CD14-positive monocyte (primary cell): ENCODE results near the gene RAPGEF2. TPM values are rescaled to one million over a fixed set of nuclear protein-coding genes. Genes with fewer than 3 reads are reported as not detected.

ENCODE experiments used
- DNase-seq, 3 donors: peaks; one replicate each; pipeline ENCODE4 v3.0.0-alpha.2; 2011 to 2022
- H2AFZ ChIP-seq: 2 replicates; pipeline ENCODE4 v1.6.0; 2012; ENCODE audit warnings: mild to moderate bottlenecking, low read depth, low read length, inconsistent platforms; ENCODE audit not compliant: insufficient read depth, poor library complexity, severe bottlenecking
- H3K27ac ChIP-seq, 2 donors: 1 replicate in 1 of 2; 2 replicates in 1 of 2; pipeline ENCODE4 v1.5.1; 2012 to 2013; ENCODE audit warnings: low read length in 2 of 2, control low read depth in 1 of 2, inconsistent platforms in 1 of 2, low read depth in 1 of 2, mild to moderate bottlenecking in 1 of 2
- H3K27me3 ChIP-seq, 2 donors: one replicate each; pipeline versions ENCODE4 v1.6.0 to v1.6.1; 2011 to 2013; ENCODE audit warnings: low read length in 2 of 2; ENCODE audit not compliant: control insufficient read depth in 2 of 2, insufficient read depth in 2 of 2
- H3K36me3 ChIP-seq, 2 donors: replicated peaks in 1 of 2; 1 replicate in 1 of 2; 2 replicates in 1 of 2; pipeline versions ENCODE4 v1.5.1 to v1.6.1; 2012 to 2013; ENCODE audit warnings: low read length in 2 of 2, control low read depth in 1 of 2, inconsistent platforms in 1 of 2, mild to moderate bottlenecking in 1 of 2; ENCODE audit not compliant: insufficient read depth in 2 of 2, control insufficient read depth in 1 of 2
- H3K4me1 ChIP-seq, 2 donors: 1 replicate in 1 of 2; 2 replicates in 1 of 2; pipeline versions ENCODE4 v1.5.1 to v1.6.1; 2012 to 2013; ENCODE audit warnings: low read length in 2 of 2, control low read depth in 1 of 2, inconsistent platforms in 1 of 2, mild to moderate bottlenecking in 1 of 2, moderate library complexity in 1 of 2; ENCODE audit not compliant: insufficient read depth in 2 of 2, control insufficient read depth in 1 of 2
- H3K4me2 ChIP-seq: replicated peaks from 2 replicates; pipeline ENCODE3; 2012; ENCODE audit warnings: low read length, moderate library complexity, mild to moderate bottlenecking; ENCODE audit not compliant: poor library complexity, severe bottlenecking; ENCODE audit errors: extremely low read depth
- H3K4me3 ChIP-seq, 3 experiments: fragments of 200-600 bp in 1 of 3; sonication (generic) in 1 of 3; replicated peaks in 1 of 3; 1 replicate in 2 of 3; 2 replicates in 1 of 3; pipeline ENCODE4 v1.5.1; 2011 to 2013; ENCODE audit warnings: low read length in 3 of 3, mild to moderate bottlenecking in 3 of 3, control low read depth in 2 of 3, low read depth in 2 of 3, inconsistent platforms in 1 of 3, moderate library complexity in 1 of 3
- H3K79me2 ChIP-seq: 2 replicates; pipeline ENCODE4 v1.6.0; 2012; ENCODE audit warnings: mild to moderate bottlenecking, control low read depth, inconsistent platforms, low read length, moderate library complexity; ENCODE audit not compliant: insufficient read depth
- H3K9ac ChIP-seq: 2 replicates; pipeline ENCODE4 v1.6.0; 2017; ENCODE audit warnings: low read length, mild to moderate bottlenecking; ENCODE audit not compliant: insufficient read depth, poor library complexity, severe bottlenecking
- H3K9me3 ChIP-seq, 2 donors: replicated peaks in 1 of 2; 1 replicate in 1 of 2; 2 replicates in 1 of 2; pipeline versions ENCODE4 v1.5.1 to v1.6.1; 2012 to 2013; ENCODE audit warnings: low read length in 2 of 2, control low read depth in 1 of 2; ENCODE audit not compliant: control insufficient read depth in 1 of 2, insufficient read depth in 1 of 2
- H4K20me1 ChIP-seq: 2 replicates; pipeline ENCODE4 v1.6.0; 2012; ENCODE audit warnings: mild to moderate bottlenecking, low read length, control low read depth, moderate library complexity; ENCODE audit not compliant: insufficient read depth
- H3K27ac Mint-ChIP-seq, 7 donors: one replicate each; pipeline ENCODE4 v1.8.0; 2020; ENCODE audit warnings: mild to moderate bottlenecking in 7 of 7, mixed read lengths in 7 of 7, moderate library complexity in 6 of 7, inconsistent platforms in 2 of 7
- H3K27me3 Mint-ChIP-seq, 3 donors: one replicate each; pipeline ENCODE4 v1.8.0; 2021 to 2022; ENCODE audit warnings: low read depth in 3 of 3, mild to moderate bottlenecking in 3 of 3, mixed read lengths in 3 of 3, moderate library complexity in 3 of 3, inconsistent platforms in 1 of 3
- H3K36me3 Mint-ChIP-seq, 2 donors: one replicate each; pipeline ENCODE4 v1.8.0; 2020; ENCODE audit warnings: mixed read lengths in 2 of 2, inconsistent platforms in 1 of 2, mild to moderate bottlenecking in 1 of 2
- H3K4me1 Mint-ChIP-seq: one replicate; pipeline ENCODE4 v1.8.0; 2020; ENCODE audit warnings: mild to moderate bottlenecking, mixed read lengths
- H3K4me3 Mint-ChIP-seq, 2 donors: one replicate each; pipeline ENCODE4 v1.8.0; 2020; ENCODE audit warnings: mild to moderate bottlenecking in 2 of 2, mixed read lengths in 2 of 2, moderate library complexity in 1 of 2
- H3K9me3 Mint-ChIP-seq, 7 donors: one replicate each; pipeline ENCODE4 v1.8.0; 2020 to 2022; ENCODE audit warnings: mixed read lengths in 7 of 7, mild to moderate bottlenecking in 6 of 7, moderate library complexity in 6 of 7, inconsistent platforms in 2 of 7
- CTCF ChIP-seq: fragments of 200-600 bp; IDR thresholded peaks from one replicate; pipeline ENCODE4 v1.8.0; 2022; ENCODE audit warnings: antibody characterized with exemption, mild to moderate bottlenecking
- intact Hi-C, 2 donors: fragments of 100-400 bp; cut with micrococcal nuclease; formaldehyde crosslinking; loops; one replicate each; pipeline versions ENCODE4 v1.15.0 to v1.15.1; 2023
- polyA plus RNA-seq, 3 donors: library from polyadenylated mRNA; depleted of rRNA in 1 of 3; unstranded in 2 of 3; stranded (reverse) in 1 of 3; fragments of 300-500 nt in 2 of 3; fragments of >200 nt in 1 of 3; fragmentation: Illumina TruSeq in 2 of 3; gene quantifications; 1 replicate in 2 of 3; 2 replicates in 1 of 3; pipeline ENCODE4 v1.2.3, GENCODE V29; 2012 to 2021

The RAPGEF2 gene
- polyA plus RNA-seq, 3 donors = 1.5 to 29.8 (median 2.0) TPM

GRCh38 chr4:159272273-159273140 lies 169.6 kb downstream of the RAPGEF2 start:
- TF ChIP-seq CTCF = no peak
- Histone ChIP-seq H3K4me3 (no peak overlapping the region), H2AFZ (peak overlapping the region; percentile 23), H3K4me2 (no peak overlapping the region), H3K27me3 (no peaks in the 10 kb centered on the region), H4K20me1 (no peaks in the 10 kb centered on the region), H3K4me1 (peaks cover 33 to 64% of the 10 kb centered on the region in 2 donors), H3K27ac (peak overlapping the region in 1 of 2 donors; percentile 72), H3K79me2 (peaks cover 93% of the 10 kb centered on the region), H3K9ac (no peak overlapping the region), H3K36me3 (peaks cover 0 to 9% of the 10 kb centered on the region in 2 donors), H3K9me3 (no peaks in the 10 kb centered on the region)
- Mint-ChIP-seq H3K4me1 (peaks cover 52% of the 10 kb centered on the region), H3K36me3 (peaks cover 6% of the 10 kb centered on the region in 2 donors), H3K27ac (peak overlapping the region; percentile 32 to 91 (median 80)), H3K9me3 (peaks cover 0 to 1% (median 0%) of the 10 kb centered on the region in 7 donors), H3K4me3 (no peak overlapping the region), H3K27me3 (peaks cover 0 to 1% (median 0%) of the 10 kb centered on the region in 3 donors)
- intact Hi-C loops = no loop called here
- no peak for DNase-seq

- Histone ChIP-seq H4K20me1 (no peaks in the 10 kb centered on the region), H3K36me3 (peaks cover 0 to 9% of the 10 kb centered on the region in 2 donors), H3K4me3 (no peak overlapping the region), H3K79me2 (peaks cover 87% of the 10 kb centered on the region), H3K9me3 (no peaks in the 10 kb centered on the region), H3K4me2 (no peak overlapping the region), H3K9ac (no peak overlapping the region), H3K27me3 (no peaks in the 10 kb centered on the region), H3K4me1 (peaks cover 32 to 69% of the 10 kb centered on the region in 2 donors), H2AFZ (no peak overlapping the region), H3K27ac (peak overlapping the region in 1 of 2 donors; percentile 29)
- peaks cover 58% of the 10 kb centered on the region for H3K4me1 Mint-ChIP-seq
- H3K36me3 Mint-ChIP-seq = peaks cover 6% of the 10 kb centered on the region in 2 donors
- intact Hi-C loops = no loop called here
- H3K9me3 Mint-ChIP-seq = peaks cover 0 to 2% (median 0%) of the 10 kb centered on the region in 7 donors
- no peak overlapping the region for H3K4me3 Mint-ChIP-seq
- H3K27me3 Mint-ChIP-seq = peaks cover 0 to 1% (median 0%) of the 10 kb centered on the region in 3 donors
- no peak for DNase-seq
- no peak for TF ChIP-seq CTCF
- peak overlapping the region in 2 of 7 donors; percentile 58 to 91 for H3K27ac Mint-ChIP-seq
Observed at GRCh38 chr4:159273141-159273438, 170.2 kb downstream of the RAPGEF2 start.
